Calu3 (cell line): Measurements from ENCODE around the gene CNTNAP2. TPM values are rescaled to one million over a fixed set of nuclear protein-coding genes. Genes with fewer than 3 reads are reported as not detected.

Experiments
- BruUV-seq: library from RNA; stranded (reverse); fragments of 400-500 nt; replicated peaks from 2 replicates; lab custom pipeline; 2021; lab: Mats Ljungman, UMichigan
- CTCF ChIA-PET: fragments of 300-600 bp; sonication (Branson Sonifier 250); formaldehyde crosslinking; loops from one replicate; lab custom pipeline; 2022; ENCODE audit warnings: antibody characterized with exemption; lab: Charles Lee
- DNase-seq: peaks from one replicate; pipeline ENCODE4 v3.0.0; 2022
- H3K27ac Mint-ChIP-seq: one replicate; pipeline ENCODE4 v1.8.0; 2022; ENCODE audit warnings: mixed read lengths; ENCODE audit not compliant: unreplicated experiment
- H3K27me3 Mint-ChIP-seq: one replicate; pipeline ENCODE4 v1.8.0; 2022; ENCODE audit warnings: mixed read lengths; ENCODE audit not compliant: unreplicated experiment
- H3K36me3 Mint-ChIP-seq: one replicate; pipeline ENCODE4 v1.8.0; 2022; ENCODE audit warnings: mild to moderate bottlenecking, moderate library complexity, mixed read lengths; ENCODE audit not compliant: insufficient read depth, unreplicated experiment
- H3K4me1 Mint-ChIP-seq: one replicate; pipeline ENCODE4 v1.8.0; 2022; ENCODE audit warnings: mild to moderate bottlenecking, low read depth, mixed read lengths; ENCODE audit not compliant: unreplicated experiment
- H3K4me3 Mint-ChIP-seq: one replicate; pipeline ENCODE4 v1.8.0; 2022; ENCODE audit warnings: mild to moderate bottlenecking, low read depth, moderate library complexity, mixed read lengths; ENCODE audit not compliant: unreplicated experiment
- H3K9me3 Mint-ChIP-seq: one replicate; pipeline ENCODE4 v1.8.0; 2022; ENCODE audit warnings: low read depth, mixed read lengths; ENCODE audit not compliant: unreplicated experiment
- CTCF ChIP-seq: fragments of 200-600 bp; IDR thresholded peaks from one replicate; pipeline ENCODE4 v1.8.0; 2022; ENCODE audit warnings: antibody characterized with exemption; ENCODE audit not compliant: unreplicated experiment
- intact Hi-C: fragments of 100-400 bp; cut with micrococcal nuclease; formaldehyde crosslinking; loops from one replicate; pipeline ENCODE4 v1.10.0; 2022; ENCODE audit not compliant: unreplicated experiment
- total RNA-seq: library from RNA; stranded (reverse); gene quantifications from 2 replicates; pipeline ENCODE4 v1.2.3, GENCODE V29; 2022

Gene CNTNAP2
- total RNA-seq, 1 experiment from 2014 or later, result 1.1 TPM

- Mint-ChIP-seq H3K27ac (no peak overlapping the region), H3K9me3 (peaks cover 13% of the 10 kb centered on the region), H3K4me3 (no peak overlapping the region), H3K4me1 (no peaks in the 10 kb centered on the region), H3K36me3 (peaks cover 5% of the 10 kb centered on the region), H3K27me3 (no peaks in the 10 kb centered on the region)
- no peak for TF ChIP-seq CTCF
- no peak for DNase-seq
- CTCF ChIA-PET, result no interaction called here
- BruUV-seq, result no TSS peak
- intact Hi-C loops, result no loop called here
These were observed 1536.9 kb downstream of the CNTNAP2 start for GRCh38 chr7:147653456-147653855.

GRCh38 chr7:147658392-147658967, 1541.9 kb downstream of the CNTNAP2 start:
- Mint-ChIP-seq H3K27ac (no peak overlapping the region), H3K4me1 (no peaks in the 10 kb centered on the region), H3K4me3 (no peak overlapping the region), H3K27me3 (no peaks in the 10 kb centered on the region), H3K36me3 (peaks cover under 1% of the 10 kb centered on the region), H3K9me3 (peaks cover 14% of the 10 kb centered on the region)
- intact Hi-C loops, result no loop called here
- TF ChIP-seq CTCF, result no peak
- no TSS peak for BruUV-seq
- no peak for DNase-seq
- CTCF ChIA-PET, result no interaction called here

- Mint-ChIP-seq H3K27me3 (no peaks in the 10 kb centered on the region), H3K4me1 (no peaks in the 10 kb centered on the region), H3K9me3 (peaks cover 16% of the 10 kb centered on the region), H3K36me3 (no peaks in the 10 kb centered on the region), H3K27ac (no peak overlapping the region), H3K4me3 (no peak overlapping the region)
- no peak for DNase-seq
- no peak for TF ChIP-seq CTCF
- CTCF ChIA-PET, result no interaction called here
- intact Hi-C loops, result no loop called here
- BruUV-seq, result no TSS peak
These were observed 1542.7 kb downstream of the CNTNAP2 start for GRCh38 chr7:147659036-147659995.

- no peaks in the 10 kb centered on the region for H3K4me1 Mint-ChIP-seq
- peaks cover 30% of the 10 kb centered on the region for H3K9me3 Mint-ChIP-seq
- intact Hi-C loops, result no loop called here
- CTCF ChIA-PET, result no interaction called here
- no TSS peak for BruUV-seq
- no peak overlapping the region for H3K27ac Mint-ChIP-seq
- no peak for DNase-seq
- H3K4me3 Mint-ChIP-seq, result no peak overlapping the region
- H3K27me3 Mint-ChIP-seq, result no peaks in the 10 kb centered on the region
- no peaks in the 10 kb centered on the region for H3K36me3 Mint-ChIP-seq
- no peak for TF ChIP-seq CTCF
These were observed 1547.9 kb downstream of the CNTNAP2 start for GRCh38 chr7:147664541-147664940.
